Smooth muscle cell (in vitro differentiated cells): ENCODE results near the gene FARS2. TPM values are rescaled to one million over a fixed set of nuclear protein-coding genes. Genes with fewer than 3 reads are reported as not detected.

Experiments
- DNase-seq: peaks from one replicate; lab custom pipeline; 2025; ENCODE audit not compliant: unreplicated experiment; lab: John Stamatoyannopoulos, UW
- H2AFZ ChIP-seq: fragments of 200-600 bp; sonication (generic); 2 replicates; pipeline ENCODE4 v1.6.0; 2016; ENCODE audit warnings: antibody characterized with exemption, low read depth, mild to moderate bottlenecking
- H3F3A ChIP-seq: fragments of 200-600 bp; sonication (generic); 2 replicates; pipeline ENCODE4 v1.6.0; 2017; ENCODE audit warnings: antibody characterized with exemption, low read depth
- H3K27ac ChIP-seq: fragments of 200-600 bp; sonication (generic); 2 replicates; pipeline ENCODE4 v1.5.1; 2016; ENCODE audit warnings: low read depth, mild to moderate bottlenecking
- H3K27me3 ChIP-seq: fragments of 200-600 bp; sonication (generic); 2 replicates; pipeline ENCODE4 v1.6.1; 2016; ENCODE audit warnings: low read depth, mild to moderate bottlenecking
- H3K36me3 ChIP-seq: fragments of 200-600 bp; sonication (generic); 2 replicates; pipeline ENCODE4 v1.5.1; 2016; ENCODE audit warnings: low read depth
- H3K4me1 ChIP-seq: fragments of 200-600 bp; sonication (generic); 2 replicates; pipeline ENCODE4 v1.5.1; 2016; ENCODE audit warnings: low read depth
- H3K4me2 ChIP-seq: fragments of 200-600 bp; sonication (generic); 2 replicates; pipeline ENCODE4 v1.6.0; 2016; ENCODE audit warnings: mild to moderate bottlenecking
- H3K4me3 ChIP-seq: fragments of 200-600 bp; sonication (generic); 2 replicates; pipeline ENCODE4 v1.5.1; 2016; ENCODE audit warnings: mild to moderate bottlenecking
- H3K79me2 ChIP-seq: fragments of 200-600 bp; sonication (generic); 2 replicates; pipeline ENCODE4 v1.6.0; 2016; ENCODE audit warnings: low read depth, mild to moderate bottlenecking
- H3K9ac ChIP-seq: fragments of 200-600 bp; sonication (generic); 2 replicates; pipeline ENCODE4 v1.6.0; 2016; ENCODE audit warnings: low read depth
- H3K9me3 ChIP-seq: fragments of 200-600 bp; sonication (generic); replicated peaks from 2 replicates; pipeline ENCODE4 v1.5.1; 2016; ENCODE audit warnings: low read depth
- H4K20me1 ChIP-seq: fragments of 200-600 bp; sonication (generic); 2 replicates; pipeline ENCODE4 v1.6.0; 2016; ENCODE audit warnings: low read depth
- CTCF ChIP-seq: fragments of 200-600 bp; sonication (generic); IDR thresholded peaks from 2 replicates; pipeline ENCODE4 v1.5.1; 2017; ENCODE audit warnings: borderline replicate concordance, mild to moderate bottlenecking, antibody characterized with exemption; ENCODE audit not compliant: insufficient read depth, poor library complexity, severe bottlenecking
- WGBS: methylation state at CpG from one replicate; pipeline ENCODE4 v1.1.7; 2016; ENCODE audit warnings: low lambda C conversion rate; 5-methylcytosine and 5-hydroxymethylcytosine counted together
- polyA plus RNA-seq: library from polyadenylated mRNA; unstranded; fragments of >200 nt; fragmentation: Nextera tagmentation; extraction: Ambion mirVana; gene quantifications from 2 replicates; pipeline ENCODE4 v1.2.1, GENCODE V29; 2016
- total RNA-seq: library from RNA; depleted of rRNA; stranded (reverse); fragments of >200 nt; gene quantifications from 2 replicates; pipeline ENCODE4 v1.2.3, GENCODE V29; 2014

FARS2 gene
- total and polyA plus RNA-seq, 2 experiments from 2014 or later = 9.6 to 13.2 TPM

- H3F3A ChIP-seq = no peaks in the 10 kb centered on the region
- no peaks in the 10 kb centered on the region for H3K9me3 ChIP-seq
- peaks cover 5% of the 10 kb centered on the region for H4K20me1 ChIP-seq
- no peak overlapping the region for H3K27ac ChIP-seq
- no peaks in the 10 kb centered on the region for H3K4me1 ChIP-seq
- no peak overlapping the region for H3K4me3 ChIP-seq
- no peak overlapping the region for H3K9ac ChIP-seq
- DNase-seq = no peak
- no peaks in the 10 kb centered on the region for H3K79me2 ChIP-seq
- no peak for TF ChIP-seq CTCF
- no peaks in the 10 kb centered on the region for H3K36me3 ChIP-seq
- H2AFZ ChIP-seq = no peak overlapping the region
- WGBS = 87% methylated on average over 2 of the region's 2 CpGs
- H3K27me3 ChIP-seq = no peaks in the 10 kb centered on the region
- peak overlapping the region; percentile 48 for H3K4me2 ChIP-seq
Observed at GRCh38 chr6:5663739-5664138, 402.4 kb downstream of the FARS2 start.

- Histone ChIP-seq H4K20me1 (peaks cover 5% of the 10 kb centered on the region), H2AFZ (no peak overlapping the region), H3K27ac (no peak overlapping the region), H3K79me2 (no peaks in the 10 kb centered on the region), H3K36me3 (no peaks in the 10 kb centered on the region), H3K9ac (no peak overlapping the region), H3K4me2 (no peak overlapping the region), H3K4me3 (no peak overlapping the region), H3K27me3 (no peaks in the 10 kb centered on the region), H3F3A (no peaks in the 10 kb centered on the region), H3K4me1 (no peaks in the 10 kb centered on the region), H3K9me3 (no peaks in the 10 kb centered on the region)
- 95% methylated on average over 3 of the region's 3 CpGs for WGBS
- no peak for TF ChIP-seq CTCF
- DNase-seq = no peak
Observed at GRCh38 chr6:5664149-5664548, 402.8 kb downstream of the FARS2 start.

- no peaks in the 10 kb centered on the region for H3K9me3 ChIP-seq
- H2AFZ ChIP-seq = no peak overlapping the region
- H3K27me3 ChIP-seq = no peaks in the 10 kb centered on the region
- no peak overlapping the region for H3K4me3 ChIP-seq
- no peaks in the 10 kb centered on the region for H3K79me2 ChIP-seq
- no peak for DNase-seq
- no peaks in the 10 kb centered on the region for H3F3A ChIP-seq
- no peaks in the 10 kb centered on the region for H3K4me1 ChIP-seq
- H3K27ac ChIP-seq = no peak overlapping the region
- no peak for TF ChIP-seq CTCF
- no peak overlapping the region for H3K4me2 ChIP-seq
- H3K9ac ChIP-seq = no peak overlapping the region
- H4K20me1 ChIP-seq = peaks cover 5% of the 10 kb centered on the region
- no peaks in the 10 kb centered on the region for H3K36me3 ChIP-seq
- 96% methylated on average over 8 of the region's 8 CpGs for WGBS
Observed at GRCh38 chr6:5665173-5665572, 403.9 kb downstream of the FARS2 start.

- H3K36me3 ChIP-seq = no peaks in the 10 kb centered on the region
- H3K27ac ChIP-seq = no peak overlapping the region
- peaks cover under 1% of the 10 kb centered on the region for H3F3A ChIP-seq
- H3K9me3 ChIP-seq = no peaks in the 10 kb centered on the region
- H3K4me3 ChIP-seq = no peak overlapping the region
- TF ChIP-seq CTCF = no peak
- H4K20me1 ChIP-seq = peaks cover 5% of the 10 kb centered on the region
- no peak overlapping the region for H2AFZ ChIP-seq
- H3K27me3 ChIP-seq = no peaks in the 10 kb centered on the region
- no peak for DNase-seq
- H3K9ac ChIP-seq = no peak overlapping the region
- peaks cover under 1% of the 10 kb centered on the region for H3K4me1 ChIP-seq
- 91% methylated on average over 2 of the region's 2 CpGs for WGBS
- H3K4me2 ChIP-seq = no peak overlapping the region
- no peaks in the 10 kb centered on the region for H3K79me2 ChIP-seq
Observed at GRCh38 chr6:5665667-5666066, 404.4 kb downstream of the FARS2 start.
